Stimulated activated CD8-positive, alpha-beta memory T cell treated with anti-CD3 and anti-CD28 coated beads, Interleukin-7, amount 100 ng/mL, for 1 hour (primary cell): ENCODE measurements around the gene ZNF76.

Experiments used
- DNase-seq, 2 donors: peaks; one replicate each; pipeline ENCODE4 v3.0.0-alpha.2; 2020; ENCODE audit warnings: low read depth in 2 of 2

The ZNF76 gene

DNA sequence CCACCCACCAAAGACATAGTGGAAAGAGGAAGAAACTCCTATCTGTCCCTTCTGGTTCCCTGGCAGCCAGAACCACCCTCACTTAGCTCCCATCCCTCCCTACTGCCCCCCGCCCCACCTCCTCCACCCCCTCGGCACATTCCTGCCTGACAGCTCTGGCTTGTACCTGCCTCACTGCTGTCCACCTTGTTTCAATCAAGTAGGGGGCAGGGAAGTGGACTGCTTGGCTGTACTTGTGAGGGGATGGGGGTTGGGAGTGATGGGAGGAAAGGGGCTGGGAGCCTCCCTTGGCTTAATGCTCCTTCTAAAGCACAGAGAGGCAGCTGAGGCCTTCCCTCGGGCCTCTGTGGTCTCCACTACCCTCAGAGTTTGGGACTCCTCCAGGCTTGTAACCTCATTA lies 22.1 kb upstream of the ZNF76 start:
- DNase-seq = no peak

DNA sequence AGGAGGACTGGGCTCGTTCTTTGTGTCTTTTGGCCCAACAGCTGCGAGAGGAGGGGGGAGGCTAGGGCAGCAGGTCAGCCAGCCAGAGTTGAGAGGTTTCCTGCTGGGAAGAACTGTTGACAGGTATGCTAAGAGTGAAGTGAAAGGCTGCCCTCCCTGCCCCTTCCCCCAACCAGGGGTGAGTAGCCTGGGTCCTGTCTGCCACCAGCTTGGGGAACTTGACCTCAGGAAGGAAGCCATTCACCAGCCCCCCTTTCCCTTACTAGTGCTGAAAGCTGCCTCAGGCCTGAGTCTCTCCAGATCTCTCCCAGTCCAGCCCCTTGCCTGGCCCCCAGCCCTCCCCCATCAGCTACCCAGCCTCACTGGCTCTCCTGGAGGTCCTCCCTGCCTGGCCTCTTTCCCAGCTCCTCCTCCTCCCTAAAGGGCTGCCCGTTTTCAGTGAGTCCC lies 20.7 kb upstream of the ZNF76 start:
- DNase-seq = no peak

DNA sequence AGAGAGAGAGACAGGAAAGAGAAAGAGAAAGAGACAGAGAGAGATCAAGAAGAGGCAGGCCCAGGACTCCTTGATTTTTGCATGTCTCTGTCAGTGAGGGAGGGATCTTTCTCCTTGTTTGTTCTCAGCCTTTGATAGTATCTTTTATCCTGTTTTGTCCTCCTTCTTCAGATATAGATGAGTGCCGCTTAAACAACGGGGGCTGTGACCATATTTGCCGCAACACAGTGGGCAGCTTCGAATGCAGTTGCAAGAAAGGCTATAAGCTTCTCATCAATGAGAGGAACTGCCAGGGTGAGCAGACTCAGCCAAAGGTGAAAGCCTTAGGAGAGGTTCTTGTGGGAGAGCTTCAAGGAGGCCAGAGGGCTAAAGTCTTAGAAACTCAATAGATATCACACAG lies 20.0 kb upstream of the ZNF76 start:
- no peak for DNase-seq

DNA sequence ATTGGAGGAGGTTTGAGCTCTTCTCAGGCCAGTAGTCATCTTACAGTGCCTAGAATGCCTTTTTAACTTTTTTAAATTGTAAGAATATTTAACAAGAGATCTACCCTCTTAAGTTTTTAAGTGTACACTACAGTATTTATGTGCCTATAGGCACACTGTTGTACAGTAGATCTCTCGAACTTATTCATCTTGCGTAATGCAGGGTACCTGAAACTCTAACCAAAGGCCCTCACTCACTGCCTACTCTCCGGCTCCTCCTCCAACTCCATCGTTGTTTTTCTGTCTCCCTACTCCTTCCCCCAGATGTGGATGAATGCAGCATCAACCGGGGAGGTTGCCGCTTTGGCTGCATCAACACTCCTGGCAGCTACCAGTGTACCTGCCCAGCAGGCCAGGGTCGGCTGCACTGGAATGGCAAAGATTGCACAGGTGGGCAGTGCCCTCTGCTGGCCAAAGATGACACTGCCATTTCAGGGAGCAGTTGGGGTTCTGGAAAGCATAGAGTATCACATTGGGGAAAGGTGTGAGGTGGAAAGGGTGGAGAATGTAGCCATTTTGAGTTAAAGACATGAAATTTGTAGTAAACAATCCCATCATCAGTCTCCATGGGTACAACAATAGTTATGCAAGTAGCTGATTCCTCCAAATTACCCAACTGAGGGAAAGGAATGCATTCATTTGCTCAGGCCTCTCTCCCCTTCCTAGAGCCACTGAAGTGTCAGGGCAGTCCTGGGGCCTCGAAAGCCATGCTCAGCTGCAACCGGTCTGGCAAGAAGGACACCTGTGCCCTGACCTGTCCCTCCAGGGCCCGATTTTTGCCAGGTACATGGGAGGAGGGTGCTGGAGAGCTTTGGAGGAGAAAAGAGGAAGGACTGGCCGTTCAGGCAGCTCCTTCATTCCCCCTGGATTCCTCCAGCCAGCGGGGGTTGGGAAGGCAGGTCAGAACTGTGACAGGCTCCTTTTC lies 18.4 kb upstream of the ZNF76 start:
- peak; percentile 45 to 59 for DNase-seq

GRCh38 chr6:35242486-35242885 lies 17.0 kb upstream of the ZNF76 start:
- no peak for DNase-seq

DNA sequence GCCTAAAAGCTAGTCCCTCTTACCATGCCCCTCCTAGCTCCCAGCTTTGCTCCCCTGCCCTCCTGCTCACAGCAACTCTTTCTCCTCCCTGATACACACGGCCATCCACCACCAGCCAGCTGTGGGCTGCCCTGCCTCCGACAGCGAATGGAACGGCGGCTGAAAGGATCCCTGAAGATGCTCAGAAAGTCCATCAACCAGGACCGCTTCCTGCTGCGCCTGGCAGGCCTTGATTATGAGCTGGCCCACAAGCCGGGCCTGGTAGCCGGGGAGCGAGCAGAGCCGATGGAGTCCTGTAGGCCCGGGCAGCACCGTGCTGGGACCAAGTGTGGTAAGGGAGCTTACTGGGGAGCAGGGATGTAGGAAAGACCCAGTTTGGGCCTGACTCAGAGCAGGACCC lies 16.6 kb upstream of the ZNF76 start:
- DNase-seq = no peak

- DNase-seq = no peak
These were observed 16.1 kb upstream of the ZNF76 start for GRCh38 chr6:35243386-35243958.

DNA sequence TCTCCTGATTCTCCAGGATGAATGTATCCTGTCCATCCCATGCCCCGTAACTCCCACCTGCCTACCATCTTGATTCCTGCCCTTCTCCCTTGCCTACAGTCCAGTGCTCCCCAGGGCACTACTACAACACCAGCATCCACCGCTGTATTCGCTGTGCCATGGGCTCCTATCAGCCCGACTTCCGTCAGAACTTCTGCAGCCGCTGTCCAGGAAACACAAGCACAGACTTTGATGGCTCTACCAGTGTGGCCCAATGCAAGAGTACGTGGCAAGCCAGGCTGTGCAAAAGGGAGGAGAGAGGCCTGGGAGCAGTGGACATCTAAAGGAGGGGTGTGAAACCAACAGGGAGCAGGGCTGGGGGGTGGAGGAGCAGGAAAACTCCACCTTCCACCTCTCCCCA lies 15.0 kb upstream of the ZNF76 start:
- DNase-seq = no peak

GRCh38 chr6:35247642-35248231 lies 11.8 kb upstream of the ZNF76 start:
- no peak for DNase-seq

GRCh38 chr6:35248300-35248699 lies 11.2 kb upstream of the ZNF76 start:
- DNase-seq = no peak

DNA sequence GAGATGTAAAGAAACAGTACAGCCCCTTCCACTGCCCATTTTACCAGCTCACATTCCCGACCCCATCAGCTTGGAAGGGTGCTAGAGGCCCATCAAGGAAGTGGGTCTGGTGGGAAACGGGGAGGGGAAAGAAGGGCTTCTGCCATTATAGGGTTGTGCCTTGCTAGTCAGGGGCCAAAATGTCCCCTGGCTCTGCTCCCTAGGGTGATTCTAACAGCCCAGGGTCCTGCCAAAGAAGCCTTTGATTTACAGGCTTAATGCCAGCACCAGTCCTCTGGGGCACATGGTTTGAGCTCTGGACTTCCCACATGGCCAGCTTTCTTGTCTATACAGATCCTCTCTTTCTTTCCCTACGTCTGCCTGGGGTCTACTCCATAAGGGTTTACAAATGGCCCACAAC lies 10.6 kb upstream of the ZNF76 start:
- DNase-seq = no peak

GRCh38 chr6:35251949-35252348 lies 7.6 kb upstream of the ZNF76 start:
- DNase-seq = no peak

- DNase-seq = no peak
These were observed 6.3 kb upstream of the ZNF76 start for GRCh38 chr6:35253249-35253648.

- no peak for DNase-seq
These were observed 1.2 kb upstream of the ZNF76 start for GRCh38 chr6:35258336-35258735.

DNA sequence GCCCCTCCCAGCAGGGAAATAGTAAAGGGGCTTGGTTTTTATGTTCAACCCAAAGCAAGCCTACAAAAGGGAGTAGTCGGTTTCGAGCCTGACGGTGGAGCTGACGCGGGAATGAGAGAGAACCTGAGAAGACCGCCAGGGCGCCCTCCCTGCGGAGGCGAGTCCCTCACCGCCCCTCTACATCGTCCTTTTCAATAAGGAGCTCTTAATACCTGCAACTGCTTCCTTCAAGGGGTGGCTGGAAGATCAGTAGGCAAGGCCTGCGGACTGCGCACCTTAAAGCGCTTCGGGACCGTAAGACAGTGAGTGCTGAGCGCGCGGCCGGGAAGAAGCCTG lies 709 bp upstream of the ZNF76 start:
- DNase-seq = no peak

GRCh38 chr6:35259948-35260590 lies 534 bp downstream of the ZNF76 start:
- DNase-seq = peak; percentile 43 to 46

DNA sequence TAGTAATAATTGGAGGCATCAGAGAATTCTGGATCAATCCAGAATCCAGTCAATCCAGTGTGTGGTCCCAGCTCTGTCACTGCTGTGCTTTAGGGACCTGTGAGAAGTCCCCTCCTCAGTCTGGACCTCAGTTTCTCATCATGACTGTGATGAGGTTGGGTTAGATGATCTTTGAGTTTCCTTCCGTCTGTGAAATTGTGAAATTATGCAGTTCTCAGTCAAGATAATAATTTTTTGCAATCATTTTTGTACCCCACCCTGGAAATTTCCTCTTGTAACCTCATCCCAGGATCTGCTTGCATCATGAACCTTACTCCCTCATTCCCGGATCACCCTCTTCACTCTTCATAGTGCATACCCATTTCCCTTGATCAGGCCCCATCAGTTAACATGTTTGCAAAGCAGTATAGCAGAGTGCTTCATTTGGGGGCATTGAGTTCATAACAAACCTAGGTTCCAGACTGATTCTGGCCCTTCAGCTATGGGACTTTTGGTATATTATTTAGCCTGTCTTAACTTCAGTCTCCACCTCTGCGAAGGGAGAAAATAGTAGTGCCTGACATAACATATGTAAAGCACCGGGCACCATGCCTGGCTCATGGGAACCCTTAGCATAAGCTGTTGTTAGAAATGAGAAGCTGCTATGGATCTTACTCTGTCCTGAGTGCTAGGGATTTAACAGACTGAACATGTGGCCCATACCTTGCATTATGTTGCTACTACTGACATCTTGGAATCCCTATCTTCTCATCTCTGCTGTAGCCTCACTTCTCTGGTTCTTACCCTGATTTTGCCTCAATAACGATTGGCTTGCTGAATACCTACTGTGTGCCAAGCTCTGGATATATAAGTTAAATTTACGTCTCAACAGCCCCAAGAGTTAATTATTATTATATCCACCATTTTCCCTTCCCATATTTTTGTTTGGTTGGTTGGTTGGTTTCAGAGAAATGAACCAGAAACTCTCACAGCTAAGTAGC lies 1.3 kb downstream of the ZNF76 start:
- DNase-seq = no peak

DNA sequence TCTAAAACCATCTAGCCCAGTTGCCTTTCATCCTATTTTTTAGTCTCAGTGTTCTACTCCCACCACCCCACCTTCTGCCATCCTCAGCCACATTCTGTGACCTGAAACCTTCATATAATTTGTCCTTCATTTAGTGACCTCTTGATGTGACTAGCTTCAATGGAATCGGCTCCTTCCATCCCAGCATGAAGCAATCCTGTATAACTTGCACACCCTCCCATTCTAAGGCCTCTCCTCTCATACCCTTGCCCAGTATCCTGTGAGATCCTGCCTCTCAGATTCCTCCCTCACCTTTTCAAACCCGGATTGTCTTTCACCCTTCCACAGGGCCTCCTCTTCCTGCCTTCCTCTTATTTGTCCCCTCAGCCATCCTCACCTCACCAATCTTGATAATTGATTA lies 3.1 kb downstream of the ZNF76 start:
- no peak for DNase-seq

DNA sequence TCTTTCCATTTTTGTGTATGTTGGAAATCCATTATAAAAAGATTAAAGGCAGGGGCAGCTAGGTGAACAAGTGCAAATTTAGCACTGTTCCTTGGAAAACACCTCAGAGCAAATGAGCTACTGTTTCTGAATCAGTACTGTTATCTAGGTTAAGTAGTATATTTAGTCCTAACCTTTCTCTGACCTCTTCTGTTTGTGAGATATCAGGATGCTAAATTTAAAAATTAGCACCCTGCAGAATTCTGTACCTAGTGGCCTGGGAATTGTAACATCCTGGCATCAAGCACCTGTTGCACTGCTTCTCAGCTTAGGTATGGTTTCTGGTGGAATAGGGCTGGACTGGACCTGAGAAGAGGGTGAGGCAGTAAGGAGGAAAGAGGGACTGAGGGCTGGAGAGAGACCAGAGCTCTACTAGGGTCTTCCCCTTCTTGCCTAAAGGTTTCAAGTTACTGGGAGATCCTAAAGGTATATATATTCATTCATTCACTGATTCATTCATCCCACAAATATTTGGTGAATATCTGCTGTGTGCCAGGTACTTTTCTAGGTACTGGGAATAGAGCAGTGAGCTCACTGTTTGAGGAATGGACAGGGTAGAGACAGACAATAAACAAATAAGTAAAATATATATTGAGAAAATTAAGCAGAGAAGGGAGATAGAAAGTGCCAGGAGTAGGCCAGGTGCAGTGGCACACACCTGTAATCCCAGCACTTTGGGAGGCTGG lies 5.2 kb downstream of the ZNF76 start:
- DNase-seq = no peak

DNA sequence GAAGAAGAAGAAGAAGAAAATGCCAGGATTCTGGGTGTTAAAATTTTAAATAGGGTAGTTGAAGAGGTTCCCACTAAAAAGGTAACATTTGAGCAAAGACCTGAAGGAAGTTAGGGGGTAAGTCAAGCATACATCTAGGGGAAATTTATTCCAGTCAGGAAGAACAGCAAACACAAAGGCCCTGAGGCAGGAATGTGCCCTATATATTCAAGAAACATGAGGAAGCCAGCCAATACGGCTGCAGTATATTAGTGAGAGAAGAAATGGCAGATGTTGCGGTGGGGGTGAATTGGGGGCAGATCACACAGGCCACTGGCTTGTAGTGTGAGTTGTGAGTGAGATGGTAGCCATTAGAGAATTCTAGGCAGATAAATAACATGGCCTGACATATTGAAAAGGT lies 6.0 kb downstream of the ZNF76 start:
- no peak for DNase-seq

GRCh38 chr6:35267446-35267845 lies 7.9 kb downstream of the ZNF76 start:
- DNase-seq = no peak
